NCI-H345 (cell line): ENCODE measurements around the gene TMEM141.
"Not testable (repeated sequence)": the region's sequence is repeated elsewhere in the genome, so short reads cannot be mapped to it uniquely, and the experiment has no call there.

Experiments
- DNase-seq: peaks from one replicate; lab custom pipeline; 2025; lab: John Stamatoyannopoulos, UW

The TMEM141 gene

DNA sequence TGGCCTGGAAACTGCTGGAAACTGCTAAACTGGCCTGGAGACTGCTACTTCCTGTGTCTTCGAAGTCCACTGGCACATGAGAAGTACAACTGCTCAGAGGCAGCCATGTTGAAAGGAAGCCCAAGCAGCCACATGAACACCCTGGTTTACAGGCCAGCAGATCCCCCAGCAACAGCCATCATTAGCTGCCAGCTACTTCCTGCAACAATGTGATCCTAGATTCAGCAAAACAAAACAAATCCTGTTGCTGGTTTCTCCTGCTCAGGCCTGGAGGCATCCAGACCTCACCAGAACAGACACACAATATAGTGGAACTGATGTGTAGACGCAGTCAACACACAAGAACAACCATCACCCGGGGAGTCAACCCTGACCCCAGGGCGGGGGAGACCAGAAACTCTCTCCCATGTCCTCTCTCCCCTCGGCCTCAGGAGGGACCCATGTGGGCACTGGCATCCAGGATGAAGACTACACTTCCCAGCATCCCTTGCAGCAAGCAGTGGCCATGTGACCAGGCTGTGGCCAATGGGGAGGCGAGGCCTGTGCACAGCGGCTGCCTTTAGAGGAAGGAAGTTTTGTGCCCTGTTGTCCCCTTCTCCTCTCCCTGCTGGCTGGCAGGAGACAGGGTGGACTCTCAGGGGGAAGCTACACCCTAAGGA is 17.6 kb upstream of the TMEM141 start:
- DNase-seq = no peak

DNA sequence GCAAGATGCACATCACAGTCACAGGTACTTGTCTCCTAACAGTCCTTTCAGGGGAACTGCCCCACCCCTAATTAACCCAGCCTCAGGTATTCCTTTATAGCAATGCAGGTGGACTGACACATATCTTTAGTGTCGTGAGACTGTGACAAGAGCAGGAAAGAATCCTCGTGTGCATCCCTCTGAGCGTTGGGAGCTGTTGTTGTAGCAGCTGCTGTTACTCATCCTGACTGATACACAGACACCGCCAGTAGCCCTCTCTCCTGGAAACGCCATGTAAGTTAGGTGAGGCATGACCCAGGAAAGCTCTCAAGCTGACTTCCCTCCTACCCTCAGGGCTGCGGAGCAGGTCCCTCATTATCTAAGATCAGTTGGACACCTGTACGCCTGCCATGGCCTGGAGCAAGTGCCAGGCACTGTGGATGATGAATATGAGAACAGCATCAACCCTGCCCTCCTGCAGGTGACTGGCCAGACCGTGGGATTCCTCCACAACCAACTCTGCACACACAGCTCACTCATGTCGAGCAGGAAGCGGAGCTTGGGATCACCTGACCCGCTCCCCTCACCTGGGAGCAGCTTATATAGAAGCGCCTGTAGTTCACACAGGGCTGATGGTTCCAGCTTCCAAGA is 16.6 kb upstream of the TMEM141 start:
- no peak for DNase-seq

DNA sequence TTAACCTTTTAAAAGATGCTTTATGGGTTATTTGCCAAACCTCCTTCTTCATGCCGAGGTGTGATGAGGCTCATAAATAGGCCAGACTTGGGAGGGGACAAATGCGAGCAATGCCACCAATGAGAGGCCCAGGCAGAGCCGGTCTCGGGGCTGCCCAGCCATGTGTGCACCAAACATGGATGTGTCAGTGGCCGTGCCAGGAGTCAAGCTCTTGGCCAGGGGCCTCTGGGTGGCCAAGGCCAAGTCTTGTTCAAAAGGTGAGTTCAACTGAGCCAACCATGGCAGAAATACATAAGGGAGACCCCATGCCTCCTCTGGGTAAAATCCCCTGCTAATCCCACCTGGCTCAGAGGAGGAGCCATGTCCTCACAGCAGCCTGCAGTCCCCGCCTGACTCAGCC is 16.0 kb upstream of the TMEM141 start:
- no peak for DNase-seq

DNA sequence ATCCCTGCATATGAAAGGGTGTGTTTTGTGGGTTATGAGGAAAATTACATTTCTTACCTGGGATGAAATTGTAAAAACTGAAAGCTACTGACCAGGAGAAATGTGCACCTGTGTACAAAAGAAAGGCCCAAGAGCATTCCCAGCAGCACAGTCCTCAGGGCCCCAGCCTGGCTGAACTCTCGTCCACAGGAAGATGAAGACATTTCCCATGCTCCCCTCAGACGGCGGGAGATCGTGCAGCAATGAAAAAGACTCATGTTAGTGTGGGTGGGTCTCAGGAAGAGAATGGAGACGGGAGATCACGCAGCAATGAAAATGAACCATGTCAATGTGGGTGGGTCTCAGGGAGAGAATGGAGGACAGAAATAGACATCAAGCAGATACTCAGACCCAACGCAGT is 14.2 kb upstream of the TMEM141 start:
- no peak for DNase-seq

DNA sequence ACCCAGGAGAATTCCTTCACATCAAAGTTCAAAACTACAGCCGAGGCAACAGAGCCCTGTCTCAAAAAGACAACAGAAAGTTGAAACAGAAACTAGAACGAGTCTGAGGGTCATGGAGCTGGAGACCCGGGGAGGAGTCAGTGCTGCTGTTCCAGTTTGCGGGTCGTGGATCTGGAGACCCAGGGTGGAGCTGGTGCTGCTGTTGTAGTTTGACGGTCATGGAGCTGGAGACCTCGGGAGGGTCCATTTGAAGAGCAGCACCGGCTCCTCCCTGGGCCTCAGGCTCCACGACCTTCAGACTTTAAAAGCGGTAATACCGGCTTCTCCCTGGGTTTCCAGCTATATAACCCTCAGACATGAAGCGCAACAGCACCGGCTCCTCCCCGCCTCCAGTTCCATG is 13.8 kb upstream of the TMEM141 start:
- DNase-seq = no peak

- DNase-seq = no peak
Measured at GRCh38 chr9:136779808-136780207, 11.3 kb upstream of the TMEM141 start.

GRCh38 chr9:136782452-136782851 is 8.7 kb upstream of the TMEM141 start:
- DNase-seq = no peak

- peak; percentile 25 for DNase-seq
Measured at GRCh38 chr9:136784249-136784996, 6.7 kb upstream of the TMEM141 start.

DNA sequence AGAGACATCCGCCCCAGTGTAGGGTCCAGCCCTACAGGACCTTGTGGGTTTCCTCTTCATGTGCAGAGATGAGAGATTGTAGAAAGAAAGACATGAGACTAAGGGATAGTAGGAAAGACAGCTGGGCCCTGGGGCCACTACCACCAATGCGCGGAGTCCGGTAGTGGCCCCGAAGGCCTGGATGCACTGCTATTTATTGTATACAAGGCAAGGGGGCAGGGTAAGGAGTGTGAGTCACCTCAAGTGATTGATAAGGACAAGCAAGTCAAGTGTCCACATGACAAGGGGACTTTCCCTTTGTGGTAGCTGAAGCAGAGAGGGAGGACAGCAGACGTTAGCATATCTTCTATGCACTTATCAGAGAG is 6.2 kb upstream of the TMEM141 start:
- no peak for DNase-seq

DNA sequence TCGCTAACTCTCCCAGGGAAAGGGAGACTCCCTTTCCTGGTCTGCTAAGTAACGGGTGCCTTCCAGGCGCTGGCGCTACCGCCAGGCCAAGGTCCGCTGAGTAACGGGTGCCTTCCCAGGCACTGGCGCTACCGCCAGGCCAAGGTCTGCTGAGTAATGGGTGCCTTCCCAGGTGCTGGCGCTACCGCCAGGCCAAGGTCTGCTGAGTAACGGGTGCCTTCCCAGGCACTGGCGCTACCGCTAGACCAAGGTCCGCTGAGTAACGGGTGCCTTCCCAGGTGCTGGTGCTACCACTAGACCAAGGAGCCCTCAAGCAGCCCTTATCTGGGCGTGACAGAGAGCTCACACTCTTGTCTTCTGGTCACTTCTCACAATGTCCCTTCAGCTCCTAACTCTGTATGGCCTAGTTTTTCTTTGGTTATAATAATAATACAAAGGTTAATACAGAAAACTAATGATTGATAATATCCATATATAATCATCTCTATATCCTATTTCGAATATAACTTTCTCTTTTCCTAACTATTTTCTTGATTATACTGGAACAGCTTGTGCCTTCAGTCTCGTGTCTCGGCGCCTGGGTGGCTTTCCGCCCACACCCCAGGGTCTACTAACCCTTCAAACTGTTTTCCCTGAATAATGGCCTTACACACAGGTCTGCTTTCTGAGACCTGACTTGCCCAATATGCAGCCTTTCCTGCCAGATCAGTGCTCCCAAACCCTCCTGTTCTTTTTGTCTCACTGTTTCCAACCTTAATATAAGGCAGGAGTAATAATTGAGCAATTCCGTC is 5.4 kb upstream of the TMEM141 start:
- DNase-seq = not testable (repeated sequence)

- no peak for DNase-seq
Measured at GRCh38 chr9:136786451-136786850, 4.7 kb upstream of the TMEM141 start.

- DNase-seq = peak; percentile 39
Measured at GRCh38 chr9:136786983-136787382, 4.2 kb upstream of the TMEM141 start.

- peak; percentile 80 for DNase-seq
Measured at GRCh38 chr9:136787690-136788400, 3.3 kb upstream of the TMEM141 start.

- not testable (repeated sequence) for DNase-seq
Measured at GRCh38 chr9:136788644-136789522, 2.3 kb upstream of the TMEM141 start.

- DNase-seq = no peak
Measured at GRCh38 chr9:136789523-136789937, 1.6 kb upstream of the TMEM141 start.

DNA sequence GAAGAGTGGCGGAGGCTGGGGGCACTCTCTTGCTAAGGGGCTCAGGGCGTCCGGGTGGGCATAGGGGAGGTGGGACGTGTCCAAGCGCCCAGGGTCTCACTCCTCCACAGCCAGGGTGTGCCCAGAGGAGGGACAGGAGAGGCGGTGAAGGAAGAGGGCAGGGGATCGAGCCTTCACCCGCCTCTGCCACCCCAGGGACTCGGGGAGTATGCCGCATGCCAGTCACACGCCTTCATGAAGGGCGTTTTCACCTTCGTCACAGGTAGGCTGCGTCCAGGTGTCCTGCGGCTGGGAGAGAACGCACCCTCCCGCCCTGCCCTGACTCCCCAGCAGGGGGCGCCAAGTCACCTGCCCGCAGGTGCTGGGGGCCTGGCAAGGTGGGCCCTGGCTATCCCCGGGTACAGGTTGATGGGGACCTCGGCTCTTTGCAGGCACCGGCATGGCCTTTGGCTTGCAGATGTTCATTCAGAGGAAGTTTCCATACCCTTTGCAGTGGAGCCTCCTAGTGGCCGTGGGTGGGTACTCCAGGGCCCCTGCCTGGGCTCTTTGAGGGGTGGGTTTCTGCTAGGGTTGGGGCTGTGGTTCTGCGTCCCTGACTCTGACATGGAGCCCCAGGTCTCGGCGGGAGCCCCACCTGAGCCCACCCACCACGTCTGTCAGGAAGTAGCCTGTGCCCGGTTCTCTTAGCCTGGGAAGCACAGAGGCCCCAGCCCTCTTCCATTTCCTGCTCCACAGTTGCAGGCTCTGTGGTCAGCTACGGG is 552 bp downstream of the TMEM141 start:
- DNase-seq = peak; percentile 62

GRCh38 chr9:136792321-136793085 is 1.4 kb downstream of the TMEM141 start:
- no peak for DNase-seq

- no peak for DNase-seq
Measured at GRCh38 chr9:136793086-136793946, 2.2 kb downstream of the TMEM141 start.
